ENCODE data around the gene INMT.

INMT gene

DNA sequence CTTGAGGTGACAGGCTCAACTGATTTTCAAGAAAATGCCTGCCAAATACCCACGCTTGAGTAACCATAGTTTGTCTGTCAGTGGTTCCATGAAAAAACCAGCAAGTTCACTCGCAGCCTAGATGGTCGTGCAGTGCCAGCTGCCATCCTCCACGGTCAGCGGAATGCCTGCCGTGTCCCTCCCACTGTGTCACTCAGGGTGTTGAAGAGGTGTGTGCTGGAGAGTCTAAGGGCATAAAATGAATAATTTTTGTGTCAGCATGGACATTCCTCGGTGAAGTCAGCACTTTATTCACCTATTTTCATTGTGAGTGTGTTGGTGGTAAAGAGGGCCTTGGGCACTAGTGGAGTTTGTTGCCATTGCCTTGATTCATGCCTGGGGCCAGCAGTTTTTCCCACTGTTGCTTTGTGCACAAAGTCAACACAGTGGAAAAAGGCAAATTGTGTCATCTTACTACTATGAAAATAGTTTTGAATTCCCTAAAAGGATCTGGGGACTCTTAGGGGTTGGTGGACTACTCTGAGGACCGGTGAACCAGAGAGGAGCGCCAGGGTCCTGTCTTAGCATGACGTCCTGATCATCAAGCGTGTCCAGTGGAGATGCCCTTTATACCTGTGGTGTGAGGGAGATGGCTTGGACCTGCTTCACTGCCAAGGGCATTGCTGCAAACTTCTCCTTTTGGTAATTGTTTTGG lies 36.9 kb downstream of the INMT start:
- Histone ChIP-seq H3K36me3 (ENCODE audit: insufficient read depth, low read length) (peaks cover 38% of the 10 kb centered on the region), H3K4me1 (ENCODE audit: insufficient read depth, low read length) (no peaks in the 10 kb centered on the region), H3K27me3 (ENCODE audit: insufficient read depth, low read length) (no peaks in the 10 kb centered on the region), H3K9me3 (ENCODE audit: low read length) (no peaks in the 10 kb centered on the region), H2AFZ (ENCODE audit: low read depth, low read length) (no peak overlapping the region), H3K4me3 (ENCODE audit: low read length) (no peak overlapping the region)

GRCh38 chr7:30789334-30789711 lies 37.4 kb downstream of the INMT start:
- H2AFZ ChIP-seq (ENCODE audit: low read depth, low read length), result no peak overlapping the region
- peaks cover 36% of the 10 kb centered on the region for H3K36me3 ChIP-seq (ENCODE audit: insufficient read depth, low read length)
- no peaks in the 10 kb centered on the region for H3K9me3 ChIP-seq (ENCODE audit: low read length)
- no peaks in the 10 kb centered on the region for H3K4me1 ChIP-seq (ENCODE audit: insufficient read depth, low read length)
- no peaks in the 10 kb centered on the region for H3K27me3 ChIP-seq (ENCODE audit: insufficient read depth, low read length)
- no peak overlapping the region for H3K4me3 ChIP-seq (ENCODE audit: low read length)

GRCh38 chr7:30790356-30790755 lies 38.4 kb downstream of the INMT start:
- H3K36me3 ChIP-seq (ENCODE audit: insufficient read depth, low read length), result peaks cover 29% of the 10 kb centered on the region
- no peaks in the 10 kb centered on the region for H3K27me3 ChIP-seq (ENCODE audit: insufficient read depth, low read length)
- no peaks in the 10 kb centered on the region for H3K4me1 ChIP-seq (ENCODE audit: insufficient read depth, low read length)
- no peak overlapping the region for H2AFZ ChIP-seq (ENCODE audit: low read depth, low read length)
- no peak overlapping the region for H3K4me3 ChIP-seq (ENCODE audit: low read length)
- no peaks in the 10 kb centered on the region for H3K9me3 ChIP-seq (ENCODE audit: low read length)

- Histone ChIP-seq H3K36me3 (ENCODE audit: insufficient read depth, low read length) (peaks cover 22% of the 10 kb centered on the region), H3K4me1 (ENCODE audit: insufficient read depth, low read length) (no peaks in the 10 kb centered on the region), H3K9me3 (ENCODE audit: low read length) (no peaks in the 10 kb centered on the region), H3K27me3 (ENCODE audit: insufficient read depth, low read length) (no peaks in the 10 kb centered on the region), H2AFZ (ENCODE audit: low read depth, low read length) (no peak overlapping the region), H3K4me3 (ENCODE audit: low read length) (no peak overlapping the region)
Observed at GRCh38 chr7:30791114-30791513, 39.2 kb downstream of the INMT start.

DNA sequence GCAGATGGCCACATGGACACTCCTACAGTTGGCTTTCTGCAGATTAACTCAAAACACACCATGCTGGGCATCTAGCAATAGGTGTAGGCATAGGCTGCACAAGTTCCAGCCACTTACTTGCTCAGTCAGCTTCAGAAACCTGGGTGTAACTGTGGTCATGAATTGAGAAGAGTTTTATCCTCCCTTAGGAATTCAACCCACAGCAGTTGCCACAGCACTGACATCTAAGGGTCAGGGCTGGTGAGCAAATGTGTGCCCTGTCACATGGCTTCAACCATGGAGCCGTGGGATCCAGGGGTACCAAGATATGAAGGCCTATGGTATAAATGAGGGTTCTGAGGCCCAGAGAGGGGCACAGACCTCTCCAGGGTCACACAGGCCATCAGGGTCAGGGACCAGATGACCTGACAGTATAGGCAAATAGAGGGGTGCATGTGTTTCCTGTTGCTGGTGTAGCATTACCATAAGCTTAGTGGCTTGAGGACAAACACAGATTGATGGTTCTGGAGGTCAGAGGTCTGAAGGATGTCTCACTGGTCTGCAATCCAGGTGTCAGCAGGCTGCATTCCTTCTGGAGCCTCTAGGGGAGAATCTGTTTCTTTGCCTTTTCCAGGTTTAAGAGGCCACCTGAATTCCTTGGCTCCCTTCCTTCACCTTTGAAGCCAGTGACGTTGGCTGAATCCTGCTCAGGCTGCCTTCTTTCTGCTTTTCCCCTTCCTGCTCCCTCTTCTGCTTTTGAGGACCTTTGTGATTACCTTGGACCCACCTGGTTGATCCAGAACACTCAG lies 43.4 kb downstream of the INMT start:
- Histone ChIP-seq H3K36me3 (ENCODE audit: insufficient read depth, low read length) (peaks cover 7% of the 10 kb centered on the region), H3K27me3 (ENCODE audit: insufficient read depth, low read length) (no peaks in the 10 kb centered on the region), H2AFZ (ENCODE audit: low read depth, low read length) (no peak overlapping the region), H3K9me3 (ENCODE audit: low read length) (no peaks in the 10 kb centered on the region), H3K4me1 (ENCODE audit: insufficient read depth, low read length) (no peaks in the 10 kb centered on the region), H3K4me3 (ENCODE audit: low read length) (no peak overlapping the region)

DNA sequence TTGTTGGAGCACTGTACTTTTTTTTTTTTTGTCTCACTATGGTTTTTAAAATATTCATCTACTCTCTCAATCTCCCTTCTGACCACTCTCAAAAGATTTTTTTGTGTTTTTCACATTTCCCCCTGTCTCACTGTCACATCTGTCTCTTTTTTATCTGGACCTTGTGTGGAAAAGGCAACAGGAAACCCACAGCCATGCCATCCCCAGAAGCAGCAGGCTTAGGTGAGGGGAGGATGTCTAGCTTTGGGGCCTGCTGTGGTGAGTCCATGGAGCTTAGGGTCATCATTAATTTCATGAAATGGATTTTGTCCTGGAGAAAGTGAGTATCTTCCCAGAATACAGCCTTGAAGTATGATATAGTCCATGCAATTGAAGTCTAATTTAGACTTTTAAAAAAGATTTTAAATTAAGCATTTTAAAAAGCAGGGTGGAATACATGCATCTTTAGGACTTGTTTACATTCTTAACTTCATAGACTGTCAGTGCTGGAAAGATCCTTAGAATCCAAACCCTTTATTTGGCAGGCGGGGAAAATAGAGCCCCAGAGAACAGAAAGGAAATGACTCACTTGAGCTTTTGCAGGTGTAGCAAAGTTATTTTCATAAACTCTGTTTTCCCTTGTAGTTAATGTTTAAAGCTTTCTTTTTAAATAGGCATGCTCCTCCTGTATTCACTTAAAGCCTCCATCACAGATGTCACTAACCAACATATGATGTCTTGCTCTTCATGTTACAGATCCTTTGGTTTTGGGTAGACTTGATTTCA lies 44.4 kb downstream of the INMT start:
- H3K36me3 ChIP-seq (ENCODE audit: insufficient read depth, low read length), result peaks cover 7% of the 10 kb centered on the region
- no peaks in the 10 kb centered on the region for H3K4me1 ChIP-seq (ENCODE audit: insufficient read depth, low read length)
- no peaks in the 10 kb centered on the region for H3K27me3 ChIP-seq (ENCODE audit: insufficient read depth, low read length)
- no peaks in the 10 kb centered on the region for H3K9me3 ChIP-seq (ENCODE audit: low read length)
- no peak overlapping the region for H3K4me3 ChIP-seq (ENCODE audit: low read length)
- no peak overlapping the region for H2AFZ ChIP-seq (ENCODE audit: low read depth, low read length)

- no peak overlapping the region for H2AFZ ChIP-seq (ENCODE audit: low read depth, low read length)
- no peak overlapping the region for H3K4me3 ChIP-seq (ENCODE audit: low read length)
- H3K27me3 ChIP-seq (ENCODE audit: insufficient read depth, low read length), result no peaks in the 10 kb centered on the region
- H3K9me3 ChIP-seq (ENCODE audit: low read length), result no peaks in the 10 kb centered on the region
- no peaks in the 10 kb centered on the region for H3K4me1 ChIP-seq (ENCODE audit: insufficient read depth, low read length)
- no peaks in the 10 kb centered on the region for H3K36me3 ChIP-seq (ENCODE audit: insufficient read depth, low read length)
Observed at GRCh38 chr7:30797176-30798040, 45.5 kb downstream of the INMT start.

DNA sequence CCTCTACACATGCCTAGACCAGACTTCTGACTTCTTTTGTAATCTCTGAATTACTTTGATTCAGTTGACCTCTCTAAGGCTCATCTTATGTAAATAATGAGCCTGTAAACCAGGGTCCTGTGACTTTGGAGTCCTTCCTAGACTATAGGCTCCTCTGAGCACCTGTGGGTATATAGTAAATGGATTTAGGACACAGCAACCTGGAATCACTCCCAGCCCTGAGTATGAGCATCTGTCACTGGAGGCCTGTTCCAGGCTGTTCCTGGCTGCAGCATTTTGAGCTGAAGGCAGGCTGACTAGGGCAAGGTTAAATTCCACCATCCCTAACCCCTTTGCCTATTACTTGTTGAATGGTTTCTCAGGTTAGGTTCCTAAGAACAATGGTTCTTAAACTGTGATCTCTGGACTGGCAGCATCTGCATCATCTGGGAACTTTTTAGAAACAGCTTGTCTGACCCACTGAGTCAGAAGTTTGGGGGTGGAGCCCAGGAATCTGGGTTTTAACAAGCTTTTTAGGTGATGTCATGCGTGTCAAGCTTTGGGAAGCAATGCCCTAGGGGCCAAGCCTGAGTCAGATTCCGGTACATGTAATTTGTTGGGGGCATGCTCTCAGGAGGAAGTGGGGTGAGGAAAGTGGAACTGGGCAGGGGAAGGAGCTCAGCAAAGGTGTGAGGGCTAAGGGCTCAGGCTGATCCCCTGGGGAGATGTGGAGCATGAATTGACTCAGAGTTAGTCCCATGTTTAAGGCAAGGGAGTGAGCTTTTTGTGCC lies 47.5 kb downstream of the INMT start:
- Histone ChIP-seq H3K9me3 (ENCODE audit: low read length) (no peaks in the 10 kb centered on the region), H3K4me1 (ENCODE audit: insufficient read depth, low read length) (no peaks in the 10 kb centered on the region), H2AFZ (ENCODE audit: low read depth, low read length) (no peak overlapping the region), H3K4me3 (ENCODE audit: low read length) (no peak overlapping the region), H3K36me3 (ENCODE audit: insufficient read depth, low read length) (no peaks in the 10 kb centered on the region), H3K27me3 (ENCODE audit: insufficient read depth, low read length) (no peaks in the 10 kb centered on the region)

DNA sequence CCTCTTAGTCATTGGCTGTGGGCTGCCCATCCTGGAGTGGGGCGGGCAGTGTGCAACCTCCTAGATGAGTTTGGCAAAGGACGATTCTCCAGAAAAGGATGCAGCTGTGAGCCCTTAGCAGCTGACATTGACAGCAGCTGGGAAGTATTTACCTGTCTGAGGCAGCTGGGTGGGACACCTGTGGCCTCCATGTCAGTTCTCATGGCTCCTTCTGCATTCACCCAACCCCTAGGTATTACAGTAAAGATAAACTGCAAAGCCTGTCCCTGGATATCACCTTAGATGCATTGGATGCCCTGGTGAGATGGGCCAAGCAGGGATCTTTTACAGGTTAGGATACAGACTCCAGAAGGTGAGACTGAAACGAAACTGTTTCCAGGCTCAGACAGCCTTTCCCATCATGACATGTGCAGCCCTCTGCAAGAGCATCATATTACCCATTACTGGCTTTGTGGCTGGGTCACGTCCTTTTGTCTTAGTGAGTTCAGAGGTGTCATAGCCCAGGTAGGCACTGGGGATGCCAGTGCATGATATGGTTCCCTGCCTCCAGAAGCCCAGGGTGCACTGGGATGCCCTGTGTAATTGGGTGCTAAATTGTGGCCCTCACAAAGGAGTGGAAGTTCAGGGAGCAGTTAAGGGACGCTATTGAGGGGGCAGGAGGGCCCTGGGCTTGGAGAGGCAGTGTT lies 48.2 kb downstream of the INMT start:
- no peaks in the 10 kb centered on the region for H3K36me3 ChIP-seq (ENCODE audit: insufficient read depth, low read length)
- no peaks in the 10 kb centered on the region for H3K9me3 ChIP-seq (ENCODE audit: low read length)
- H3K27me3 ChIP-seq (ENCODE audit: insufficient read depth, low read length), result no peaks in the 10 kb centered on the region
- H3K4me1 ChIP-seq (ENCODE audit: insufficient read depth, low read length), result no peaks in the 10 kb centered on the region
- H2AFZ ChIP-seq (ENCODE audit: low read depth, low read length), result no peak overlapping the region
- no peak overlapping the region for H3K4me3 ChIP-seq (ENCODE audit: low read length)

GRCh38 chr7:30800785-30801252 lies 48.9 kb downstream of the INMT start:
- Histone ChIP-seq H3K27me3 (ENCODE audit: insufficient read depth, low read length) (no peaks in the 10 kb centered on the region), H3K4me3 (ENCODE audit: low read length) (no peak overlapping the region), H3K4me1 (ENCODE audit: insufficient read depth, low read length) (no peaks in the 10 kb centered on the region), H3K9me3 (ENCODE audit: low read length) (no peaks in the 10 kb centered on the region), H2AFZ (ENCODE audit: low read depth, low read length) (no peak overlapping the region), H3K36me3 (ENCODE audit: insufficient read depth, low read length) (no peaks in the 10 kb centered on the region)

DNA sequence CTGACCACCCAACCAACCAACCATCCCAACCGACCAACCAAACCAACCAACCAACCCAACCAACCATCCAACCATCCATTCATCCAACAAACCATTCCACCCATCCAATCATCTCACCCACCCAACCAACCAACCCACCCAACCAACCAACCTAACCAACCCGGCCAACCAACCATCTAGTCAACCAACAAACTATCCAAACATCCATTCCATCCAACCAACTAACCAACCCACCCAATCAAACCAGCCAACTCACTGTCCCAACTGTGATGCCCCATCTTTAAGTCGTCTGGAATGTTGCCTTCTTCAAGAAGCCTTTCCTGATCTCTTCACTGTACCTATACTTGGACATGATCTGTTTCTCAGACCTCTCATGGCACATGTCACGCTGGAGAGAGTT lies 50.9 kb downstream of the INMT start:
- Histone ChIP-seq H3K4me3 (ENCODE audit: low read length) (no peak overlapping the region), H3K36me3 (ENCODE audit: insufficient read depth, low read length) (no peaks in the 10 kb centered on the region), H3K9me3 (ENCODE audit: low read length) (no peaks in the 10 kb centered on the region), H2AFZ (ENCODE audit: low read depth, low read length) (no peak overlapping the region), H3K4me1 (ENCODE audit: insufficient read depth, low read length) (no peaks in the 10 kb centered on the region), H3K27me3 (ENCODE audit: insufficient read depth, low read length) (no peaks in the 10 kb centered on the region)
